ENCODE measurements around the gene WDR48.

WDR48 gene

DNA sequence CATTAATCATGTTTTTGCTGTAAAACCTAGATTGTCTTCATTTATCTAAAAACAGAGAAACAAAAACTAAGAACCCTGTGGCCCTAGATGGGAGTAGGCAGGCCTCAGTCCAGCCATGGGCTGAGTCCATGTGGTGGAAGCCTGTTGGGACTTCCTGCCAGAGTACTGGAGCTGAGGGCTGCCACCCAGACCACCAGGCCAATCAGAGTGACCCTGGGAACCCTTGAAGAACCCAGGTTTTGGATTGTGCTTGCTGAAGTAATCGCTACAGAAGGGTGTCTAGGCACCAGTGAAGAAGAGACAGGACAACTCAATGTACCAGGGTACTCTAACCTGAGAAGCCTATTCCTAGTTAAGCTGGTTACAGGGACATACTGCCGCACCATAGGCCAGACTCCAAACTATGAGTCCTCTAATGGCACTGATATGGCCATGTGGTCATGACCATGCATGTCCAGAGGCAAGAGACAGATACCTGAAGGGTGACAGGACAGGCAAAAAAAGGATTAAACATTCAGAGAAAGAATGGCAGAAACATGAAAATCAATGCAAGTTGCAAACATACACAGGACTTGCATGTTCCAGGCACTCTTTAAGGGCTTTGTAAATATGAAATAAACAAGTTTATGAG, 88.6 kb downstream of the WDR48 start:
- no peak for DNase-seq (ENCODE audit: low spot score)

GRCh38 chr3:39141171-39141995, 89.6 kb downstream of the WDR48 start:
- DNase-seq (ENCODE audit: low spot score): peak; percentile 62

DNA sequence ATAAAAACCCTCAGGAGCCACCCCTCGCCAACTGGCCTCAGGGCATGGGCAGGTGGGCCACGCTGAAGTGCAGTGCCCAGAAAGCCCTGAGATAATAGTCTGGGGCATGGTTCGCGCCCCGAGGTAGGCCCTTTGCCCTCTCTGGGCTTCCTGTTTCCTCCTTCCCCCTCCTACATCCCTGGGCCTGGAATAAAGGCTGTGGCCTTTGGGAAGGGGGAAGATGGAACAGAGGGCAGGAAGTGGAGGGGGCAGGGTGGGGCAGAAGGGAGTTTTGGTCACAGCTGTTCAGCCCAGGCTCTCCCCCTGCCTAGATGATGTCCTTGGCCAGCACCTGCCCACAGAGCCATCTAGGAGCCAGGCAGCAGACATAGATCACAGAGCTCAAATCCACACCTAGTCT, 90.3 kb downstream of the WDR48 start:
- DNase-seq (ENCODE audit: low spot score): no peak

GRCh38 chr3:39143051-39143885, 91.5 kb downstream of the WDR48 start:
- DNase-seq (ENCODE audit: low spot score): no peak

- DNase-seq (ENCODE audit: low spot score): no peak
These were observed 92.4 kb downstream of the WDR48 start for GRCh38 chr3:39144095-39144747.

DNA sequence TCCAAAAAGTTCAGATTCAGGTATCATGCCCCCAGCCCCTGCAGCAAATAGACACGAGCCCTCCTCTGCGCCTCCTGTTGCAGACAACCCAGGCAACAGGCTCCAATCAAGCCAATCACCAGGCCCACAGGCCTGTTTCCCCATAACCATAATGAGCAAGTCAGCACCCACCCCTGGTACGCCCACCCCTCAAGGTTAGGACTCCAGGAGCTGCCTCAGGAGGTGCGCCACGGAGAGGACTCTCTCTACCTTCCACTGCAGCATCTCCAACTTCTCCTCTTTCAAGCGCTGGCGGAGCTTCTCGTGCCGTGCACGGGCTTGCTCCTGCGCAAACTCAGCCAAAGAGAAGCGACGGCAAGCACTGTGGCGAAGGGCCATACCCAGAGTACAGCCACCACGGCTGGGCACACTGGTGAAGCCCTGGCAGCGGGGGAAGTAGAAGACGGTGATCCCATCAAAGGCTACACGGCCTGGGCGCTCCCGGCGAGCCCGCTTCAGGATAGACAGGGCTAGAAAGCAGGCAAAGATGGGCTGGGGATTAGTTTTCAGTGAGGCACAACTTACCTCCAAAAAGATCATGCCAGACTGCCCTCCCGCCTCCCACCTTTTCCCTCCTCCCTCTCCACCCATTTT, 93.0 kb downstream of the WDR48 start:
- no peak for DNase-seq (ENCODE audit: low spot score)

- no peak for DNase-seq (ENCODE audit: low spot score)
These were observed 94.3 kb downstream of the WDR48 start for GRCh38 chr3:39146083-39146501.

Data from LoVo (cell line).